ENCODE measurements around the gene SSTR5.

- TF ChIP-seq CHD2 (IDR thresholded peaks at IDR 0.05; ENCODE audit: borderline replicate concordance, low read depth, low read length), result no peak
- no peak for TF ChIP-seq POLR2A (IDR thresholded peaks at IDR 0.05; ENCODE audit: low read depth, low read length)
- TF ChIP-seq CHD1 (IDR thresholded peaks at IDR 0.05; ENCODE audit: low read depth, low read length), result no peak
- TF ChIP-seq SUZ12 (IDR thresholded peaks at IDR 0.05; ENCODE audit: unreplicated experiment), result no peak
- no peak for TF ChIP-seq MAX (IDR thresholded peaks at IDR 0.05; ENCODE audit: low read depth, low read length)
- no peak for TF ChIP-seq CTCF (IDR thresholded peaks at IDR 0.05 in 2 of 3, conservative IDR thresholded peaks at IDR 0.05 in 1 of 3; ENCODE audit: control insufficient read depth in 2 of 3, extremely low read depth in 1 of 3, insufficient read depth in 1 of 3, low read depth in 3 of 3, low read length in 3 of 3)
These were observed 9.3 kb downstream of the SSTR5 start for GRCh38 chr16:1081734-1082265.

All from GM12878 (cell line).